Epithelial cell of proximal tubule (primary cell): Measurements from ENCODE around the gene F5. TPM values are rescaled to one million over a fixed set of nuclear protein-coding genes. Genes with fewer than 3 reads are reported as not detected.

Experiments
- DNase-seq: peaks from one replicate; pipeline ENCODE4 v3.0.0-alpha.2; 2011; ENCODE audit warnings: low read depth
- H3K4me3 ChIP-seq: 2 replicates; pipeline ENCODE4 v1.5.1; 2011; ENCODE audit warnings: low read depth, mild to moderate bottlenecking, low read length
- total RNA-seq: library from RNA; depleted of rRNA; stranded (reverse); fragments of >200 nt; gene quantifications from 2 replicates; pipeline ENCODE4 v1.2.3, GENCODE V29; 2015
- TF ChIP-seq, protein P1 (sequence below): conservative IDR thresholded peaks from 2 replicates; pipeline ENCODE4 v1.5.1; 2012; ENCODE audit warnings: low read depth, mild to moderate bottlenecking, low read length

The F5 gene
- total RNA-seq, 1 donor from 2014 or later: not detected

DNA sequence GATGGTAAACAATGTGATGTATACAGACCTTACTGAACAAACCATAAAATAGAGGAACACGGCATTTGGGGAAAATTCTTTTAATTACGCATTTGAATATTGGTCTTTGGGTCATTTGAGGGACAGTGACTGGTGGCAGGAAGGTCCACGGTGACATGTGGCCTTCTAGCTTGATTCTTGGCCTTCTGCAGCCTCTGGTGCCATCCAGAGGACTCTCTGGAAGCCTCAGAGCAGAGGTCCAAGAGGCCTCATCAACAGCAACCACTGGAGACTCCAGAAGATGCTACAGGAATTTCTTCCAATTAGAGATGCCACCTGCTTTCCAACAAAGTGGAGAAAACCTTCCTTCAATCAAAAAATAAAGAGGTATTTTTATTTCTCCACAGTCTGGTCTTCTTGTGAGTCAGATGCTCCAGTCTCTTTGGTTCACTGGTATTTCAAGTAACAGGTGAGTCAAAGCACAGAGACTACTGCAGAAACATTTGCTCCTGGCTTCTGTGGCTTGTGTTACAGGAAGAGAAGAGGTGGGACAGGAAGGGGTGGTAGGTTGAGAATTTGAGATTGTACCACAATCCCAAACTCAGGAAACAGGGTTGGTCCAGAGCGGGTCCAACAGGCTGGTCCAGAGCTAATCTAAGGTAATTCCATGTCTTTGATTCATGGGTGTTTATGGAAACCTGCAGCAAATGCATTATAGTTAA, 2.7 kb upstream of the F5 start:
- H3K4me3 ChIP-seq: no peak overlapping the region
- TF ChIP-seq, protein P1, sequence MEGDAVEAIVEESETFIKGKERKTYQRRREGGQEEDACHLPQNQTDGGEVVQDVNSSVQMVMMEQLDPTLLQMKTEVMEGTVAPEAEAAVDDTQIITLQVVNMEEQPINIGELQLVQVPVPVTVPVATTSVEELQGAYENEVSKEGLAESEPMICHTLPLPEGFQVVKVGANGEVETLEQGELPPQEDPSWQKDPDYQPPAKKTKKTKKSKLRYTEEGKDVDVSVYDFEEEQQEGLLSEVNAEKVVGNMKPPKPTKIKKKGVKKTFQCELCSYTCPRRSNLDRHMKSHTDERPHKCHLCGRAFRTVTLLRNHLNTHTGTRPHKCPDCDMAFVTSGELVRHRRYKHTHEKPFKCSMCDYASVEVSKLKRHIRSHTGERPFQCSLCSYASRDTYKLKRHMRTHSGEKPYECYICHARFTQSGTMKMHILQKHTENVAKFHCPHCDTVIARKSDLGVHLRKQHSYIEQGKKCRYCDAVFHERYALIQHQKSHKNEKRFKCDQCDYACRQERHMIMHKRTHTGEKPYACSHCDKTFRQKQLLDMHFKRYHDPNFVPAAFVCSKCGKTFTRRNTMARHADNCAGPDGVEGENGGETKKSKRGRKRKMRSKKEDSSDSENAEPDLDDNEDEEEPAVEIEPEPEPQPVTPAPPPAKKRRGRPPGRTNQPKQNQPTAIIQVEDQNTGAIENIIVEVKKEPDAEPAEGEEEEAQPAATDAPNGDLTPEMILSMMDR: no peak
- no peak for DNase-seq

DNA sequence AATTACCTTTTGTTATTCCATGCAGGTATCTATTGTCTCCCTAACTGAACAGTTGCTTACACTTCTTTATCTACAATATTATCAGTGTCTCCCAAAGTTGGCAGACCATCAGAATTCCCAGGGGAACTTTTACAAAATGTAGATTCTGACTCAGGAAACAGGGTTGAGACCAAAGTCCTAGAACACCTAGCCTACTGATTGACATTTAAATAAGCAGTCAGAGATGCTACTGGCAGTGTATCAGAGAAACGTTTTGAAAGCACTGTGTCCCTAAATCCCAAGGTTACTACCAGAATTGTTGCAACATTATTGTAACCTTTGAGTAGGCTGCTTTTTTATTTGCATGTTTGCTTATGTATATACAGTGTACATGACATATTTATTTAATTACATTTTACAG, 1.8 kb upstream of the F5 start:
- no peak for DNase-seq
- TF ChIP-seq, protein P1: no peak

GRCh38 chr1:169586067-169586394, 250 bp downstream of the F5 start:
- peak overlapping the region; percentile 36 for H3K4me3 ChIP-seq
- no peak for DNase-seq
- TF ChIP-seq, protein P1: no peak

More for the DNA sequence above, 1.8 kb upstream of the F5 start:
- no peak overlapping the region for H3K4me3 ChIP-seq

- TF ChIP-seq, protein P1: no peak
- DNase-seq: no peak
- no peak overlapping the region for H3K4me3 ChIP-seq
Observed at GRCh38 chr1:169585181-169585580, 1.1 kb downstream of the F5 start.

DNA sequence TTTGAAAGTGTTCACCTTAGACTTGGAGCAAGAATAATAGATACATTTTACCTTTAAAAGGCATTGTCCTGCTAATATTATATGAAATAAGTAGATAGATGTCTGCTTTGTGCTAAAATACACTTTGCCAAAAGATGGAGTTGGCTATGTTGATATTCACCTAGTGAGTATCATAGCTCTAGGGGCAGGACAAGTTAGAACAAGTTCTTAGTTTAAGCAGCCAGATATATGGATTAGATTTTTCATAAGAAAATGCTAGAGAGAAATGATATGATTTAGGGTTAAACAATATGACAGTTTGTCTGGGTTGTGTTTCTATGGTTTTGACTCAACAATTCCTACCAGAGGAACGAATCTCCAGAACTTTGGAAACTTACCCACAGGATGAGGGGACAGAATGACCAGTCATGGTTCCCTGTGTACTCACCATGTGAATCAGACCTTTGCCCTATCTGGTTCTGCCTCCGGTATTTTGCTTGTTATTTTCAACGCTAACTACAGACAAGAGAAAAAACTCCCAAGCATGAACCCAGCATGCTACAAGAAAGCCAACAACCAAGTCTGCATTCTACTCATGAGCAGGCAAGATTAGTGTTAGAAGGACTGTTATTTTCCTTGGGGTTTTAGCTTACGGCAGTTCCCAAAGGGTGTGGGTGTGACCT, 1.7 kb downstream of the F5 start:
- H3K4me3 ChIP-seq: no peak overlapping the region
- TF ChIP-seq, protein P1: no peak
- no peak for DNase-seq

DNA sequence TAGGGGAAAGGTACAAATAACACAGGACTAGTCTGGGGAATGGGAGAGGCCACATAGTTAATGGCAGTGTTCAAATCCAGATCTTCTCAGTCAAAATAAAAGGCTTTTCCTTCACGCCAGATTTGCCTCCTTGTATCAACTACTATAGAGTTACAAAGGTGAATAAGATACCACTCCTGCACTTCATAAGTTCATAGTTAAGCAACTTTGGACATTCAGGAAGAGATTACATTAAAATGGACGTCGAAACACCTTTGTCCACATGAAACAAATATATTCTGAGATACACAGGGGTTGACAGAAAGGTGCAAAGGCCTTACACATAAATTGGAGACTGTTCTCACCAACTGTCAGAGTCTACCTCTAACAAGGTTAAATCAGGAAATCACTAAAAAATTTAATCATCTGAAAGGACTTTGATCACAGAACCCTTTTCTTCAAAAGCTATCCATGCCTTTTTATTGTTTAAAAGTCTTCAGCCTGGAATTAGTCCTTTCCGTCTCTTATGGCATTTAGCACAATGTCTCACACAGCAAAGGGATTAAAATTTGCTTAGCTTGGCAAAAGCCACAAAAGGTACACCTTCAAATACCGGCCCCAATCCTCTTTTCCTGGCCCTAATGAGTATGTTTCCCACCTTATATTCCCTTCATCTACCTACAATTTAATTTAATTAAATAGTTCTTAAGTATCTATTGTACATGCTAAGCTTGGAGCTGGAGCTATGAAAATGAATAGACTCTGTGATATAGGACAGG, 8.1 kb downstream of the F5 start:
- TF ChIP-seq, protein P1: no peak
- DNase-seq: no peak
- H3K4me3 ChIP-seq: no peak overlapping the region
